Type B pancreatic cell (in vitro differentiated cells): ENCODE measurements around the gene SLC9A8. TPM values are rescaled to one million over a fixed set of nuclear protein-coding genes. Genes with fewer than 3 reads are reported as not detected.

Experiments used
- DNase-seq: peaks from one replicate; pipeline ENCODE4 v3.0.0; 2021; ENCODE audit warnings: mixed read lengths; ENCODE audit not compliant: unreplicated experiment; ENCODE audit errors: extremely low spot score
- H3K27ac Mint-ChIP-seq: 2 replicates; pipeline ENCODE4 v1.8.0; 2021; ENCODE audit warnings: mild to moderate bottlenecking, mixed read lengths
- H3K27me3 Mint-ChIP-seq: 2 replicates; pipeline ENCODE4 v1.8.0; 2021; ENCODE audit warnings: mixed read lengths
- H3K36me3 Mint-ChIP-seq: 2 replicates; pipeline ENCODE4 v1.8.0; 2021; ENCODE audit warnings: mixed read lengths
- H3K4me1 Mint-ChIP-seq: one replicate; pipeline ENCODE4 v1.8.0; 2021; ENCODE audit warnings: mixed read lengths; ENCODE audit not compliant: unreplicated experiment
- H3K4me3 Mint-ChIP-seq: 2 replicates; pipeline ENCODE4 v1.8.0; 2021; ENCODE audit warnings: mild to moderate bottlenecking, mixed read lengths
- H3K9me3 Mint-ChIP-seq: 2 replicates; pipeline ENCODE4 v1.8.0; 2021; ENCODE audit warnings: mixed read lengths
- total RNA-seq: library from RNA; stranded (reverse); gene quantifications from 2 replicates; pipeline ENCODE4 v1.2.1, GENCODE V29; 2021; ENCODE audit warnings: low replicate concordance
- TF ChIP-seq, protein P1 (sequence below): fragments of 200-600 bp; sonication (generic); conservative IDR thresholded peaks from 2 replicates; pipeline ENCODE4 v1.5.0; 2021; ENCODE audit warnings: antibody characterized with exemption, mild to moderate bottlenecking

The SLC9A8 gene
- total RNA-seq, 1 donor from 2014 or later = 8.6 TPM

DNA sequence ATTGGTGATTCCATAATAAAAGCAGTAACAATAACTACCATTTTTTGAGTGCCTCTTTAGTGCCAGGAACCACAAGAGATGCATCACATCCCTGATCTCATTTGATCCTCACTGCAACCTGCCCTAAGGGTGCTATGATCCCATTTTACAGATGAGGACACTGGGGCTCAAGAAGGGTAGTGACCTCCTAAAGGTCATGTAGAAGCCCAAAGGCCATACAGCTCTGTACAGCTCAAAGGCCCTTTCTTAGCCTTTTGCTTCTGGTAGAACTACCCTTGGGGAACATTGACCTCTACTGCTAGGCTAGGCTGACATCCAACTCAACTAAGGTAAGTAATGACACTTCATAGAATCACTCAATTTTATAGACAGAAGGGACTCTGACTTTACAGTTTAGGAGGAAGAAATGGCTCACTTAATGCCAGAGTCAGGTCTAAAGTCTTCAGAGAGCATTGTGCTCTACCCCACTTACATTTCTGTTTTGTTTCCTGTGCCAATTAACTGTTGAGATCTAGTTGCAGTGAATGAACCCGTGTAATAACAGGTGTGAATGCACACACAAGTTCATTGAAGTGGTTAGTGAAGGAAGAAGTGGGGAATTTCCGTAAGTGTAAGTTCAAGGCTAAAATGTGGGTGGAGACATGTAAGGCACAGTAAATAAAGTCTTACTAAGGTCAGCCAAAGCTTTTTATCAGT lies 10.7 kb downstream of the SLC9A8 start:
- H3K27me3 Mint-ChIP-seq = no peaks in the 10 kb centered on the region

DNA sequence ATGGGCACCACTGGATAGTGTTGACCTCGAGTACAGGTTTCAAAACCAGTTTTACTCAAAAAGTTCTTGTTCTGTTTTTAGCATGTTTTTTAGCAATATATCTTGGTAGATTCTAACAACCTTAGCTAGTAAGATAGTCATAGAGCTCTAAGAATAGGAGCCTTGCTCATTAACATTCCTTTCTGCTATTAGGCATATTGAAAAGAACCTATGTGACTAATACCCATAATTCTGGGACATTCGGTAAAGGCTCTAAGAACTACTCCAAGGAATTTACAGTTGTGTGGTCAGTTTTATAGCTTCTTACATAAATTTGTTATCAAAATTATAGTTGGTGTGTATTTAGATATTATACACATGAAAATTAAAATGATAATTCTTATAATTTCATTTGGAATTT lies 11.6 kb downstream of the SLC9A8 start:
- Mint-ChIP-seq H3K27ac (no peak overlapping the region), H3K4me1 (no peaks in the 10 kb centered on the region)

More for the DNA sequence above, 10.7 kb downstream of the SLC9A8 start:
- no peak for DNase-seq
- TF ChIP-seq, protein P1, sequence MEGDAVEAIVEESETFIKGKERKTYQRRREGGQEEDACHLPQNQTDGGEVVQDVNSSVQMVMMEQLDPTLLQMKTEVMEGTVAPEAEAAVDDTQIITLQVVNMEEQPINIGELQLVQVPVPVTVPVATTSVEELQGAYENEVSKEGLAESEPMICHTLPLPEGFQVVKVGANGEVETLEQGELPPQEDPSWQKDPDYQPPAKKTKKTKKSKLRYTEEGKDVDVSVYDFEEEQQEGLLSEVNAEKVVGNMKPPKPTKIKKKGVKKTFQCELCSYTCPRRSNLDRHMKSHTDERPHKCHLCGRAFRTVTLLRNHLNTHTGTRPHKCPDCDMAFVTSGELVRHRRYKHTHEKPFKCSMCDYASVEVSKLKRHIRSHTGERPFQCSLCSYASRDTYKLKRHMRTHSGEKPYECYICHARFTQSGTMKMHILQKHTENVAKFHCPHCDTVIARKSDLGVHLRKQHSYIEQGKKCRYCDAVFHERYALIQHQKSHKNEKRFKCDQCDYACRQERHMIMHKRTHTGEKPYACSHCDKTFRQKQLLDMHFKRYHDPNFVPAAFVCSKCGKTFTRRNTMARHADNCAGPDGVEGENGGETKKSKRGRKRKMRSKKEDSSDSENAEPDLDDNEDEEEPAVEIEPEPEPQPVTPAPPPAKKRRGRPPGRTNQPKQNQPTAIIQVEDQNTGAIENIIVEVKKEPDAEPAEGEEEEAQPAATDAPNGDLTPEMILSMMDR = no peak
- no peaks in the 10 kb centered on the region for H3K4me1 Mint-ChIP-seq
- no peak overlapping the region for H3K4me3 Mint-ChIP-seq
- H3K9me3 Mint-ChIP-seq = no peaks in the 10 kb centered on the region
- H3K36me3 Mint-ChIP-seq = peaks cover 33% of the 10 kb centered on the region
- no peak overlapping the region for H3K27ac Mint-ChIP-seq

DNA sequence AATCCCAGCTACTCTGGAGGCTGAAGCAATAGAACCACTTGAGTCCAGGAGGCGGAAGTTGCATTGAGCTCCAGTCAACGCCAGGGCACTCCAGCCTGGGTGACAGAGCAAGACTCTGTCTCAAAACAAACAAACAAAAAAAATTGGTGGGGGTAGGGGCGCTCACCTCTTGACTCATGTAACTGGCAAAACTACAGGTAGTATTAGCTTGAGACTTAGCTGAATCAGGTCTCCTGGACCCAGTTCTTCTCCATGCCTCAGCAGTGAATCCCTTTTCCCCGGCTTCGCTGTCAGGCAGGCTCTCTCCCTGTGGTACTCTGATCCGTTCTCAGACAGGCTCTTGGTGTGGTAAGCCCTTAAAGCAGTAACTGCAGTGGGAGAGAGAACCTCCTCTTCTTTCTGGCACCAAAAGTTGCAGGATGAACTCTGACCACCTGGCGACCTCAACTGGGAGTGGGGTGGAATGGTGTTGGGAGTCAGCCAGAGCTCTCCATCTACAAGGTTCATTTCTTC lies 12.9 kb downstream of the SLC9A8 start:
- Mint-ChIP-seq H3K9me3 (no peaks in the 10 kb centered on the region), H3K27me3 (no peaks in the 10 kb centered on the region), H3K27ac (no peak overlapping the region), H3K4me3 (no peak overlapping the region), H3K36me3 (peaks cover 24% of the 10 kb centered on the region), H3K4me1 (no peaks in the 10 kb centered on the region)
- no peak for DNase-seq
- TF ChIP-seq, protein P1 = no peak

More for the DNA sequence above, 11.6 kb downstream of the SLC9A8 start:
- Mint-ChIP-seq H3K27me3 (no peaks in the 10 kb centered on the region), H3K36me3 (peaks cover 28% of the 10 kb centered on the region), H3K9me3 (no peaks in the 10 kb centered on the region), H3K4me3 (no peak overlapping the region)
- TF ChIP-seq, protein P1 = no peak
- no peak for DNase-seq

GRCh38 chr20:49831022-49831769 lies 18.6 kb downstream of the SLC9A8 start:
- H3K36me3 Mint-ChIP-seq = peaks cover 16% of the 10 kb centered on the region
- no peaks in the 10 kb centered on the region for H3K27me3 Mint-ChIP-seq
- H3K4me3 Mint-ChIP-seq = no peak overlapping the region
- no peak overlapping the region for H3K27ac Mint-ChIP-seq
- H3K9me3 Mint-ChIP-seq = no peaks in the 10 kb centered on the region
- TF ChIP-seq, protein P1 = no peak
- DNase-seq = no peak
- peaks cover 7% of the 10 kb centered on the region for H3K4me1 Mint-ChIP-seq

DNA sequence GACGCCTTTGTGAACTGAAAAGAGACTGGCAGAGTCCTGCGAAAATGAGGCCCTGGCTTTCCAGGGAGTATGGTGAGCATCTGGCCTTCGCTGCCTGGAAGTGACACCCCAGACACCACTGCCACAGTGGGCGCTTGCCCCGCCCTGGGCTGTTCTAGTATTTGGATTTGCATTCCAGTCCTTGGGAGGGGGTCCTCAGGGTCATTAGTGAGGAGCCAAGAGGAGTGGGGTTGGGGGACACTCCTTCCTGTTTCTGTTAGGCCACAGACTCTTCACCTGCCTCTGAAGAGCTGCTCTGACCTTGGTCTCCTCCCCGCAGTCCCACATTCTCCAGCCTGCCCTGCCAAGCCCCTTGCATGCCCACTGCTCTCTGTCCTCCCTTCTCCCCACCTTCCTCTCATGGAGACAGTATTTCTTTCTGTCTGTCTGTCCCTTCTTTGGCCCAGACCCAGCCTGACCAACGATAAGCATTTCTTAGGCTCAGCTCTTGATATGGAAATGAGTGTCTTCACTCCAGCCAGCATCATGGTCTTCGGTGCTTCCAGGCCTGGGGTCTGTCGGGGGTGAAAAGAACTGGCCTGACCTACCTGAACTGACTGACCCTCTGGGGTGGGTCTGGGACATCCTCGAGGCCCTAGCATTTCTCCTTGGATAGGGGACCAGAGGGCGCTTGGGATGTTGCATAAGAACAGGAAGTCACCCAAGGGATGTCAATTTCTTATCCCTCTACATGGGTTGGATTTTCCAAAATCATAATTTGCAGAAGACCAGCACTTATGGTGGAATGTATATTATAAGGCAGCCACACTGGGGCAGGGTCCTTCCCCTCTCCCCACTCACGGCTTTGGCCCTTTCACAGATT lies 19.4 kb downstream of the SLC9A8 start:
- peaks cover 16% of the 10 kb centered on the region for H3K36me3 Mint-ChIP-seq
- DNase-seq = no peak
- no peaks in the 10 kb centered on the region for H3K27me3 Mint-ChIP-seq
- peaks cover 7% of the 10 kb centered on the region for H3K4me1 Mint-ChIP-seq
- H3K9me3 Mint-ChIP-seq = no peaks in the 10 kb centered on the region
- H3K27ac Mint-ChIP-seq = no peak overlapping the region
- TF ChIP-seq, protein P1 = no peak
- H3K4me3 Mint-ChIP-seq = no peak overlapping the region
